ENCODE results near the gene ALX4. TPM values are rescaled to one million over a fixed set of nuclear protein-coding genes. Genes with fewer than 3 reads are reported as not detected.

ALX4 gene
- total and polyA plus RNA-seq, 2 donors (not counting 3 experiments of a cell fraction or from before 2014, with no cell fraction given): not detected

DNA sequence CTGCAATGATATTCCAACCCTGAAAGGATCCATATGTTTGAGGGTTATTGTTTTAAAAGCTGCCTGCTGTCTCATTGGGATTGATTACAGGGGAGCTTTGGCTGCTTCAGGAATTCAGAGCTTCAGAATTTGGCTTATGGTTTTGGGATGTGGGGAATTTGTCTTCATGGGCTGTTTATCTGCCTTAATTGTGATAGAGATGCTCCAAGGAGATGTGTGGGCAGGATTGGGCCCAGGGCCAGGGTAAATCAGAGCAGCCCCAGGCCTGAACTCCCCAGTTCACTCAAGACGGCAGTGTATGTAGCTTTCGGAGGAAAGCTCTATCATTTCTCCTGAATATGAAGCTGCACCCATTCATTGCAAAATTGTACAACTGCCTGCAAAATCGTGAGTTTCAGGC is 88.5 kb downstream of the ALX4 start:
- intact Hi-C loops (cut with micrococcal nuclease): no loop called here
- no peak overlapping the region for H3K4me3 ChIP-seq (replicated peaks in 1 of 3; ENCODE audit: insufficient read depth in 1 of 3, low read depth in 1 of 3, low read length in 3 of 3)
- no peaks in the 10 kb centered on the region for H3K27me3 ChIP-seq (ENCODE audit: control insufficient read depth in 2 of 2, insufficient read depth in 2 of 2, low read length in 2 of 2)
- no peaks in the 10 kb centered on the region for H4K20me1 ChIP-seq (replicated peaks; ENCODE audit: control insufficient read depth, extremely low read depth, insufficient read depth, low read length)
- H3K27ac ChIP-seq (ENCODE audit: insufficient read depth, low read depth, low read length): no peak overlapping the region
- no peak overlapping the region for H3K9ac ChIP-seq (replicated peaks; ENCODE audit: extremely low read depth, insufficient read depth, low read length)
- ChIA-PET POLR2A (no interaction called here), CTCF (no interaction called here)
- H2AFZ ChIP-seq (ENCODE audit: low read depth, low read length): no peak overlapping the region
- dilution Hi-C loops (cut with MboI; ENCODE audit: extremely low pct_ligation_motif_present, low sequenced_read_pairs): no loop called here
- no peak for FAIRE-seq
- no peaks in the 10 kb centered on the region for H3K9me1 ChIP-seq (replicated peaks; ENCODE audit: control insufficient read depth, extremely low read depth, insufficient read depth, low read length)
- H3K9me3 ChIP-seq (replicated peaks; ENCODE audit: control insufficient read depth, insufficient read depth, low read length): no peaks in the 10 kb centered on the region
- no peaks in the 10 kb centered on the region for H3K4me1 ChIP-seq (ENCODE audit: control insufficient read depth, extremely low read depth, insufficient read depth, low read length)
- DNase-seq (ENCODE audit: low read depth, low spot score): no peak
- H3K36me3 ChIP-seq (ENCODE audit: control insufficient read depth in 2 of 2, extremely low read depth in 1 of 2, insufficient read depth in 2 of 2, low read length in 2 of 2): no peaks in the 10 kb centered on the region
- BruUV-seq (replicated peaks): no TSS peak
- no peak for TF ChIP-seq FOS (IDR thresholded peaks at IDR 0.05; ENCODE audit: borderline replicate concordance, insufficient read depth, low read length)
- TF ChIP-seq POLR2AphosphoS5 (IDR thresholded peaks at IDR 0.05; ENCODE audit: insufficient read depth, low read depth, low read length): no peak
- TF ChIP-seq, protein P1, sequence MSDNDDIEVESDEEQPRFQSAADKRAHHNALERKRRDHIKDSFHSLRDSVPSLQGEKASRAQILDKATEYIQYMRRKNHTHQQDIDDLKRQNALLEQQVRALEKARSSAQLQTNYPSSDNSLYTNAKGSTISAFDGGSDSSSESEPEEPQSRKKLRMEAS (IDR thresholded peaks at IDR 0.05; ENCODE audit: insufficient read depth, insufficient read length): no peak
- TF ChIP-seq POLR2A (IDR thresholded peaks at IDR 0.05; ENCODE audit: low read depth, low read length): no peak
- TF ChIP-seq, protein P2, sequence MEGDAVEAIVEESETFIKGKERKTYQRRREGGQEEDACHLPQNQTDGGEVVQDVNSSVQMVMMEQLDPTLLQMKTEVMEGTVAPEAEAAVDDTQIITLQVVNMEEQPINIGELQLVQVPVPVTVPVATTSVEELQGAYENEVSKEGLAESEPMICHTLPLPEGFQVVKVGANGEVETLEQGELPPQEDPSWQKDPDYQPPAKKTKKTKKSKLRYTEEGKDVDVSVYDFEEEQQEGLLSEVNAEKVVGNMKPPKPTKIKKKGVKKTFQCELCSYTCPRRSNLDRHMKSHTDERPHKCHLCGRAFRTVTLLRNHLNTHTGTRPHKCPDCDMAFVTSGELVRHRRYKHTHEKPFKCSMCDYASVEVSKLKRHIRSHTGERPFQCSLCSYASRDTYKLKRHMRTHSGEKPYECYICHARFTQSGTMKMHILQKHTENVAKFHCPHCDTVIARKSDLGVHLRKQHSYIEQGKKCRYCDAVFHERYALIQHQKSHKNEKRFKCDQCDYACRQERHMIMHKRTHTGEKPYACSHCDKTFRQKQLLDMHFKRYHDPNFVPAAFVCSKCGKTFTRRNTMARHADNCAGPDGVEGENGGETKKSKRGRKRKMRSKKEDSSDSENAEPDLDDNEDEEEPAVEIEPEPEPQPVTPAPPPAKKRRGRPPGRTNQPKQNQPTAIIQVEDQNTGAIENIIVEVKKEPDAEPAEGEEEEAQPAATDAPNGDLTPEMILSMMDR (IDR thresholded peaks at IDR 0.05; ENCODE audit: extremely low read depth in 1 of 2, insufficient read depth in 1 of 2, low read depth in 1 of 2, low read length in 2 of 2): no peak
- no peak for TF ChIP-seq JUN (IDR thresholded peaks at IDR 0.05; ENCODE audit: borderline replicate concordance, insufficient read depth, insufficient read length, low read depth)
- TF ChIP-seq MYC (IDR thresholded peaks at IDR 0.05; ENCODE audit: low read depth, low read length): no peak
- TF ChIP-seq EZH2 (IDR thresholded peaks at IDR 0.05; ENCODE audit: borderline replicate concordance, low read depth, low read length, severe bottlenecking): no peak
- TF ChIP-seq GATA2 (IDR thresholded peaks at IDR 0.05; ENCODE audit: insufficient read depth, insufficient read length, low read depth, low read length): no peak
- no peaks in the 10 kb centered on the region for H3K79me2 ChIP-seq (ENCODE audit: control insufficient read depth, insufficient read depth, low read length)
- H3K4me2 ChIP-seq (ENCODE audit: insufficient read depth, low read length): no peak overlapping the region

Data from endothelial cell of umbilical vein (primary cell).